Measurements from ENCODE around the gene TAS2R40.
A peak's percentile ranks its signal among the peaks of the same experiment; 100 is the strongest.
"Not testable (repeated sequence)": the region's sequence is repeated elsewhere in the genome, so short reads cannot be mapped to it uniquely, and the experiment has no call there.

Gene TAS2R40

GRCh38 chr7:143221737-143222136 lies at the start of gene TAS2R40:
TAS2R40 (plus strand) TSS chr7:143222037; CDS start chr7:143222079, 42 bp downstream.
- H3K4me1 ChIP-seq (ENCODE audit: control insufficient read depth, insufficient read depth, low read length) = no peaks in the 10 kb centered on the region
- no peaks in the 10 kb centered on the region for H3K9me3 ChIP-seq (ENCODE audit: control insufficient read depth, low read length)
- H3K36me3 ChIP-seq (ENCODE audit: control insufficient read depth, insufficient read depth, low read length, severe bottlenecking) = no peaks in the 10 kb centered on the region
- H3K9ac ChIP-seq (ENCODE audit: low read length) = no peak within 1 kb of the TSS
- no peak within 1 kb of the TSS for H3K4me3 ChIP-seq (ENCODE audit: low read length)
- DNase-seq (ENCODE audit: low read depth) = no peak
- H3K27me3 ChIP-seq (replicated peaks; ENCODE audit: control insufficient read depth, insufficient read depth, low read length) = peaks cover 32% of the 10 kb centered on the region

GRCh38 chr7:143172354-143172753 lies 49.5 kb upstream of the TAS2R40 start:
- peak; percentile 77 for DNase-seq (ENCODE audit: low read depth)
- Histone ChIP-seq H3K27me3 (replicated peaks; ENCODE audit: control insufficient read depth, insufficient read depth, low read length) (no peaks in the 10 kb centered on the region), H3K4me3 (ENCODE audit: low read length) (no peak overlapping the region), H3K9ac (ENCODE audit: low read length) (no peak overlapping the region), H3K9me3 (ENCODE audit: control insufficient read depth, low read length) (peaks cover 3% of the 10 kb centered on the region), H3K36me3 (ENCODE audit: control insufficient read depth, insufficient read depth, low read length, severe bottlenecking) (no peaks in the 10 kb centered on the region), H3K4me1 (ENCODE audit: control insufficient read depth, insufficient read depth, low read length) (no peaks in the 10 kb centered on the region)

GRCh38 chr7:143176128-143176527 lies 45.7 kb upstream of the TAS2R40 start:
- Histone ChIP-seq H3K4me1 (ENCODE audit: control insufficient read depth, insufficient read depth, low read length) (no peaks in the 10 kb centered on the region), H3K36me3 (ENCODE audit: control insufficient read depth, insufficient read depth, low read length, severe bottlenecking) (no peaks in the 10 kb centered on the region), H3K27me3 (replicated peaks; ENCODE audit: control insufficient read depth, insufficient read depth, low read length) (no peaks in the 10 kb centered on the region), H3K9me3 (ENCODE audit: control insufficient read depth, low read length) (peaks cover 16% of the 10 kb centered on the region), H3K9ac (ENCODE audit: low read length) (no peak overlapping the region), H3K4me3 (ENCODE audit: low read length) (no peak overlapping the region)
- DNase-seq (ENCODE audit: low read depth) = no peak

GRCh38 chr7:143177374-143178119 lies 44.3 kb upstream of the TAS2R40 start:
- DNase-seq (ENCODE audit: low read depth) = no peak
- no peaks in the 10 kb centered on the region for H3K36me3 ChIP-seq (ENCODE audit: control insufficient read depth, insufficient read depth, low read length, severe bottlenecking)
- H3K4me1 ChIP-seq (ENCODE audit: control insufficient read depth, insufficient read depth, low read length) = no peaks in the 10 kb centered on the region
- no peak overlapping the region for H3K4me3 ChIP-seq (ENCODE audit: low read length)
- peaks cover 16% of the 10 kb centered on the region for H3K9me3 ChIP-seq (ENCODE audit: control insufficient read depth, low read length)
- H3K27me3 ChIP-seq (replicated peaks; ENCODE audit: control insufficient read depth, insufficient read depth, low read length) = no peaks in the 10 kb centered on the region
- no peak overlapping the region for H3K9ac ChIP-seq (ENCODE audit: low read length)

GRCh38 chr7:143180771-143181170 lies 41.1 kb upstream of the TAS2R40 start:
- peaks cover 16% of the 10 kb centered on the region for H3K9me3 ChIP-seq (ENCODE audit: control insufficient read depth, low read length)
- not testable (repeated sequence) for H3K4me1 ChIP-seq (ENCODE audit: control insufficient read depth, insufficient read depth, low read length); DNase-seq (ENCODE audit: low read depth); H3K36me3 ChIP-seq (ENCODE audit: control insufficient read depth, insufficient read depth, low read length, severe bottlenecking); H3K4me3 ChIP-seq (ENCODE audit: low read length); H3K9ac ChIP-seq (ENCODE audit: low read length); H3K27me3 ChIP-seq (replicated peaks; ENCODE audit: control insufficient read depth, insufficient read depth, low read length)

GRCh38 chr7:143181349-143181748 lies 40.5 kb upstream of the TAS2R40 start:
- DNase-seq (ENCODE audit: low read depth) = no peak
- peaks cover 16% of the 10 kb centered on the region for H3K9me3 ChIP-seq (ENCODE audit: control insufficient read depth, low read length)
- peaks cover 5% of the 10 kb centered on the region for H3K27me3 ChIP-seq (replicated peaks; ENCODE audit: control insufficient read depth, insufficient read depth, low read length)
- no peaks in the 10 kb centered on the region for H3K4me1 ChIP-seq (ENCODE audit: control insufficient read depth, insufficient read depth, low read length)
- H3K4me3 ChIP-seq (ENCODE audit: low read length) = no peak overlapping the region
- no peak overlapping the region for H3K9ac ChIP-seq (ENCODE audit: low read length)
- no peaks in the 10 kb centered on the region for H3K36me3 ChIP-seq (ENCODE audit: control insufficient read depth, insufficient read depth, low read length, severe bottlenecking)

GRCh38 chr7:143183024-143183423 lies 38.8 kb upstream of the TAS2R40 start, which contains the start of gene TAS2R39:
TAS2R39 (plus strand) TSS chr7:143183419; CDS start chr7:143183419, 0 bp downstream.
- no peaks in the 10 kb centered on the region for H3K4me1 ChIP-seq (ENCODE audit: control insufficient read depth, insufficient read depth, low read length)
- H3K4me3 ChIP-seq (ENCODE audit: low read length) = no peak within 1 kb of the TSS
- no peaks in the 10 kb centered on the region for H3K36me3 ChIP-seq (ENCODE audit: control insufficient read depth, insufficient read depth, low read length, severe bottlenecking)
- peaks cover 6% of the 10 kb centered on the region for H3K9me3 ChIP-seq (ENCODE audit: control insufficient read depth, low read length)
- H3K27me3 ChIP-seq (replicated peaks; ENCODE audit: control insufficient read depth, insufficient read depth, low read length) = peaks cover 5% of the 10 kb centered on the region
- no peak within 1 kb of the TSS for H3K9ac ChIP-seq (ENCODE audit: low read length)
- DNase-seq (ENCODE audit: low read depth) = no peak

- H3K9ac ChIP-seq (ENCODE audit: low read length) = no peak overlapping the region
- DNase-seq (ENCODE audit: low read depth) = no peak
- H3K9me3 ChIP-seq (ENCODE audit: control insufficient read depth, low read length) = no peaks in the 10 kb centered on the region
- H3K4me1 ChIP-seq (ENCODE audit: control insufficient read depth, insufficient read depth, low read length) = no peaks in the 10 kb centered on the region
- H3K36me3 ChIP-seq (ENCODE audit: control insufficient read depth, insufficient read depth, low read length, severe bottlenecking) = no peaks in the 10 kb centered on the region
- peaks cover 5% of the 10 kb centered on the region for H3K27me3 ChIP-seq (replicated peaks; ENCODE audit: control insufficient read depth, insufficient read depth, low read length)
- no peak overlapping the region for H3K4me3 ChIP-seq (ENCODE audit: low read length)
These were observed 36.3 kb upstream of the TAS2R40 start for GRCh38 chr7:143185551-143185950.

GRCh38 chr7:143188994-143189393 lies 32.8 kb upstream of the TAS2R40 start:
- no peaks in the 10 kb centered on the region for H3K9me3 ChIP-seq (ENCODE audit: control insufficient read depth, low read length)
- DNase-seq (ENCODE audit: low read depth) = no peak
- no peaks in the 10 kb centered on the region for H3K27me3 ChIP-seq (replicated peaks; ENCODE audit: control insufficient read depth, insufficient read depth, low read length)

GRCh38 chr7:143193880-143194279 lies 28.0 kb upstream of the TAS2R40 start:
- H3K27me3 ChIP-seq (replicated peaks; ENCODE audit: control insufficient read depth, insufficient read depth, low read length) = no peaks in the 10 kb centered on the region
- H3K4me1 ChIP-seq (ENCODE audit: control insufficient read depth, insufficient read depth, low read length) = no peaks in the 10 kb centered on the region
- H3K9me3 ChIP-seq (ENCODE audit: control insufficient read depth, low read length) = peaks cover 12% of the 10 kb centered on the region
- H3K4me3 ChIP-seq (ENCODE audit: low read length) = no peak overlapping the region
- H3K36me3 ChIP-seq (ENCODE audit: control insufficient read depth, insufficient read depth, low read length, severe bottlenecking) = no peaks in the 10 kb centered on the region
- H3K9ac ChIP-seq (ENCODE audit: low read length) = no peak overlapping the region
- DNase-seq (ENCODE audit: low read depth) = no peak

More at GRCh38 chr7:143188994-143189393, 32.8 kb upstream of the TAS2R40 start:
- H3K36me3 ChIP-seq (ENCODE audit: control insufficient read depth, insufficient read depth, low read length, severe bottlenecking) = no peaks in the 10 kb centered on the region
- no peak overlapping the region for H3K9ac ChIP-seq (ENCODE audit: low read length)
- no peak overlapping the region for H3K4me3 ChIP-seq (ENCODE audit: low read length)
- H3K4me1 ChIP-seq (ENCODE audit: control insufficient read depth, insufficient read depth, low read length) = no peaks in the 10 kb centered on the region

- no peak for DNase-seq (ENCODE audit: low read depth)
- Histone ChIP-seq H3K36me3 (ENCODE audit: control insufficient read depth, insufficient read depth, low read length, severe bottlenecking) (no peaks in the 10 kb centered on the region), H3K9ac (ENCODE audit: low read length) (no peak overlapping the region), H3K9me3 (ENCODE audit: control insufficient read depth, low read length) (peaks cover 13% of the 10 kb centered on the region), H3K4me3 (ENCODE audit: low read length) (no peak overlapping the region), H3K27me3 (replicated peaks; ENCODE audit: control insufficient read depth, insufficient read depth, low read length) (peaks cover 3% of the 10 kb centered on the region), H3K4me1 (ENCODE audit: control insufficient read depth, insufficient read depth, low read length) (no peaks in the 10 kb centered on the region)
These were observed 22.8 kb upstream of the TAS2R40 start for GRCh38 chr7:143199040-143199439.

- H3K9me3 ChIP-seq (ENCODE audit: control insufficient read depth, low read length) = peaks cover 7% of the 10 kb centered on the region
- no peak overlapping the region for H3K4me3 ChIP-seq (ENCODE audit: low read length)
- no peaks in the 10 kb centered on the region for H3K36me3 ChIP-seq (ENCODE audit: control insufficient read depth, insufficient read depth, low read length, severe bottlenecking)
- DNase-seq (ENCODE audit: low read depth) = no peak
- H3K27me3 ChIP-seq (replicated peaks; ENCODE audit: control insufficient read depth, insufficient read depth, low read length) = peaks cover 10% of the 10 kb centered on the region
- no peak overlapping the region for H3K9ac ChIP-seq (ENCODE audit: low read length)
- H3K4me1 ChIP-seq (ENCODE audit: control insufficient read depth, insufficient read depth, low read length) = no peaks in the 10 kb centered on the region
These were observed 19.7 kb upstream of the TAS2R40 start for GRCh38 chr7:143202161-143202560.

All from adipocyte (in vitro differentiated cells).